Effector CD8-positive, alpha-beta T cell (primary cell): ENCODE results near the gene GADL1.

Source experiments
- DNase-seq: peaks from one replicate; lab custom pipeline; 2025; lab: John Stamatoyannopoulos, UW

Gene GADL1

DNA sequence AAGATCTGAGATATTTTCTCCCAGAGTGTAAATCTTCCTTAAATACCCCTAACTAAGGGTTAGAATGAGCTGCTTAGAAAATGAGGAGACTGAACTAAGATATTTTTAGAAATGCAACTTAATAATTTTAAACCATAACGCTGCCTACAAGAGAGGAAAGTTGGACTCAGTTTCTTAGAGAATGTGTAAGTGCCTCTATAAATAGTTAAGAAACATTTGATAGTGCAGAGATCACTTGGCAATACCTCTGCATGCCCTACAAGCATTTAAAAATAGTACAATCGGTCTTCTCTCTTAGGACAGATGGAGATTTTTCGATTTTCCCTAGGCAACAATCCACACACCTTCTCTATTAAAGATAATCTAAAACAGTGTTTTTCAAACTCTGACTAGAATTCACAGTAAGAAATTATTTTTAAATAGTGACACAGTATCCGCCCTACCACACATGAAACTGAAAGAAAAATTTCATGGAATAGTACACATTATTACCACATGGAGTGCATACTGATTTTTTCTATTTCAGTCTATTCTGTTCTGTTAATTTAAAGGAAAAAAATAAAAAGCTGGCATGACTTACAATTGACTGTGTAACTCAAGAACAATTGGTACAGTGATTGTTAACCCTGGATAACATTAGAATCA is 83.2 kb downstream of the GADL1 start:
- DNase-seq: no peak

DNA sequence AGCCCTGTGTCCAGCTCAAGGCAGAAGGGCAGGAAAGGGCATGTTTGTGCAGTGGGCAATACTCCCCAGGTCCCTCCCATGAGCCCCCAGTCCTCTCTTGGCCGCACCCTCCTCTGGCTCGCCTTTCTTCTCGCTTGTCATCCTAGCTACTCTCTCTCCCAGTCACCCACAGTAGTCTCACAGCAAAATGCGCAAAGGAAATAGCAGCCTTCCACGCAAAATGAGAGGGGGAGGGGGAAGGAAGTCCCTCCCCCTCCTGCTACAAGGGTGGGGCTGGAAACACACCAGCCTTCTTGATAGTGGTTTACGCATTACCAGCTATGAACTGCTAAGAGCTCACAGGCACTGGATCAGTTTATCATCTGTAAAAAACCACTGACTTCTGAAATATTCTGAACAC is 83.8 kb downstream of the GADL1 start:
- no peak for DNase-seq

DNA sequence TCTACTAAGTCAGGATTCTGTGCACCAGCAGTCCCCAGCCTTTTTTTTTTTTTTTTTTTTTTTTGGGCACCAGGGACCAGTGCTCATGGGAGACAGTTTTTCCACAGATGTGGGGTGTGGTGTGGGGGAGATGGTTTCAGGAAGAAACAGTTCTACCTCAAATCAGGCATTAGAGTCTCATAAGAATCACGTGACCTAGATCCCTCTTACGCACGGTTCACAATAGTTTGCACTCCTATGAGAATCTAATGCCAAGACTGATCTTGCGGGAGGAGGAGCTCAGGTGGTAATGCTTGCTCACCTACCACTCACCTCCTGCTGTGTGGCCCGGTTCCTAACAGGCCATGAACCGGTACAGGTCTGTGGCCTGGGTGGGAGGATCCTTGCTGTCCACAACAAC is 88.8 kb downstream of the GADL1 start:
- no peak for DNase-seq

DNA sequence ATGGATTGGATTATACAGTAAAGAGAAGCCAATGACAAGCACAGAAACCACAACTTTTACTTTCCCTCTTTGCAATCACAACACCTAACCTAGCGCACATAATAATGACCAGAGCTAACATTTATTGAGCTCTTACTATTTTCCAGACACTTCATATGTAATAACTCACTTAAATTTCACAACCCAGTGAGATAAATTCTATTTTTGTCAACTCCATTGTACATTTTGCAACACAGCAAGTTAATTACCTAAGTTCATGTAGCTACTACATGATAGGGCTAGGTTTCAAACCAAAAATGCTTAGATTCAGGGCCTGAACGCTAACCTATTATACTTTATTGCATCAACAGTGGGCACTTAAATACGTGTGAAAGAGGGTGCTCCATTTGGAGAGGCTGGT is 89.5 kb downstream of the GADL1 start:
- no peak for DNase-seq

DNA sequence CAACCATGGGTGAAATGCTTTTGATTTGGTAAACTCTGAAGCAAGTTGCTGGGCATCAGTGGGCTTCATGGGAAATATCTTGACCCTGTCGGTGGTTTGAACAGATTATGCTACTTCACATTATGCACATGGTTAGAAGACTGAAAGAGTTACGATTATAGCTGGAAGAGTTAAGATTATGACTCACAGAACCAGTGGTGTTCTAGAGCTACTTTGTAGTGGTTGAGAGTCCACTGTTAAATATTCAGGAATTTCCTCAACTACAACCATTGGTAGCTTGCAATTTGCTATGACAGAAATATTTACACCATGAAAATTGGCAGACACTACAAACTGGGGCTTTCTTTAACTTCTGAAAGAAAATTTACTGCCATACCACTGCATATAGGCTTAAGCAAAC is 99.3 kb downstream of the GADL1 start:
- no peak for DNase-seq

DNA sequence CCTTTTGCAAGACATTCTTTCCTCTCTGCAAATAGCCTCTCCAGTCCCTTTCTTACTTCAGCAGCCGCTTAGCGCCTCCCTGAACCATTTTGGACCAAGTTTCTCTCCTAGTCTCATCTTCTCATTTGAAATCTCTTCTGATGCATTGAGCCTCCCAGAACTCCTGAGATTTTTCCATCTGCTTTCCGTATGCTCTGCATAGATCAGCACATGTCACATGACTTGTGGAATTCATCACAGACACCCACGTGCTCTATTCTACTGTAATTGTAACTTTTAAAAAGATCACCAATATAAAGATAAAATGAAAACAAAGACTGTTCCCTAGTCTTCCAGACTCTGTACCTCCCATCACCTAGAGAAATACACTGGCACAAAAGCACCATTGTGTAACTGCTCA is 100.7 kb downstream of the GADL1 start:
- no peak for DNase-seq

DNA sequence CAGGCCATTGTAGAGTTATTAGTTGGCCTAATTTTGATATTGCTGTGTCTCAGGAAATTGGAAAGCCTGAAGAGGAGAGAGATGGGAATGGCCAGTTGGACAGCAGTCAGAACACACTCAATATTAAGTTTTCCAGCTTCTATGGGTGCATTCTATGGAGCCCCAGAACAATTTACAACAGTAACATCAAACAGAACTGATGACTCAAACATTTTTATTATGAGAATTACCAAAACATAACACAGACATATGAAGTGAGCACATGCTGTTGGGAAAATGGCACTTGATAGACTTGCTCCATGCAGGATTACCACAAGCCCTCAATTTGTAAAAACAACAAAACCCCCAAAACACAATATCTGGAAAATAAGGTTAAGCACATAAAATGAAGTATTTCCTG is 104.3 kb downstream of the GADL1 start:
- no peak for DNase-seq

DNA sequence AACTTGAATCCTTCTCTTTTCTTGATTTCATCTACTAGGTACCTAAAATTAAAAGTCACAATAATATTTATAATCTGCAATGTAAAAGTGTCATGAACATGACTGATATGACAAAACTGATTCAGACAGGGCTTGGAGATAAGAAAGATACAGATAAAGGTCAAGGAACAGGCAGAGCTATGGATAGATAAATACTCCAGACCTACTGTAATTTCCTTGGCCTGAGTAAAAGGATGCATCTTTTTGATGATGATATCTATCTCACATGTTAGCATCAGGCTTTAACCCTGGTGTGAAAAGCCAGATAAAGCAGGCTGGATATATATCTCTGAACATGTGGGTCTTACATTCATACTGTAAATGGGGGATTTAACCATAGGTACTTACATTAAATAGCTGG is 108.1 kb downstream of the GADL1 start:
- no peak for DNase-seq

DNA sequence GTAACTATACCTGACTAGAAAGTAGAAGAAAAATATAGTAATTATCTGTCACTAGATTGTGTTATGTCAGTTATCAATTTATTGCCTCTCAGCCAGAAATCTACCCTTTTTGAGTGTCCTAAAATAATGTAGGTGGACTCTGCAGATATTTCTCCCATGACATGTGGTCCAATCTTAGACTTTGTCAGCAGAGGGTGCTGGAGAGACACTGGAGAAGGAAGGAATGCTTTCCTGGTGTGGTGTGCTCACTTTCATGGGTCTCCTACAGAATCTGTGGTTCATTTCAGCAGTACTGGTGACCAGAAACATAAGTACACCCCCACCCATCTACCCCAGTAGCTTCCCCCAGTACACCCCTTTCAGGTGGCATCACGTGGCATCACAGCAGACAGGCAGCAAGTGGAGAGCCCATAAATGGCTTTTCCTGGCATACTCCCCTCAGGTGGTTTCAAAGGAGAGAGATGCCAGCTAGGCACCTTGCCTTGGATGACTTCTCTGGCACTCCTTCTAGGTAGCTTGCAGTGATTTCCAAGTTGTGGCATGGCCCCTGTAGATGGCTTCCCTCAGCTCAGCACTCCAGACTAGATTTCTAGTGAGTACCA is 114.7 kb downstream of the GADL1 start:
- no peak for DNase-seq

DNA sequence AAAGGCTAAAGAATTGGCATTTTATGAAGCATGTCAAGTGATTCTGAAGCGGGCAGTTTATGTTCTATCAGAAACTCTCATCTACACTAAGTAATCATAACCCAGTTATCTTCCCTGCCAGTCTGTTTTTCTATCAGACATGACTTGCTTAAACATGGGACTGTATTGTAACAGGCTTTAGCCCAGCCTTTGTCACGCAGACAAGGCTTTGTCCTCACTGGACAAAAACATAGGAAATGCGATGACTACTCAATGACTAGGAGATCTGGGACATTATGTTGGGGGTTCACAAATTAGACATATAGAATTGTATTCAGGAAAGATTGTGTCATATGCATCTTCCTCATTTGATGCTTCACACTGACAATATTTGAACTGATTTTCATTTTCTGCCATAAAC is 115.5 kb downstream of the GADL1 start:
- DNase-seq: no peak

DNA sequence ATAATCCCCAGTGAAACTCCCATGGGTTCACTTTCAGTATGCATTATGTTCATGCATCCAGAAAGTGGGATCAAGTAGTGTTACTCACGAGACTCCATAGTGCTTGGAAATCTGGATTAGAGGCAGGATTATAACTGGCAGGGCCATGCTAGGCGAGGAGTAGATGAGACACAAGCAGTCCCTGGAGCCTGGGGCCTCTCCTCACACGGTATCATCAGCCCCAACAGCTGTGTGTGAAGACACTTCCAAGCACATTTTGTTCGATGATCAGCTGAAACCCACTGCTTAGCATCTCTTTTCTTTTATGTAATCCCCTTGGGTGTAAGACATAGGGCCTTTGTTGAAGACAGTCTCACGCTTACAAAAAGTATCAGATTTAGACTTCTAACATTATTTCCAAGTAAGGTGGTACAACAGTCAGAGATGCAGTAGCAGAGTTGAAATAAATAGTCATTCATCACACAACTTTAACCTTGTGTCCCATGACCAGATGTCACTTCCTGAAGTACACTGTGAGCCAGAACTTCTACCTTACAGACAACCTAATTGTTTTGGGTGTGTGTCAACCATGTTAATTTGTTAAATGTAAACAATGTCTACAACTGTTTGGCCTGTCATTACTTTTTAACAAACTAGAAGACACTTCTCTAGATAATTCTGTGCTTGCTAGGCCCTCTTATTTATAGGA is 116.9 kb downstream of the GADL1 start:
- DNase-seq: no peak

DNA sequence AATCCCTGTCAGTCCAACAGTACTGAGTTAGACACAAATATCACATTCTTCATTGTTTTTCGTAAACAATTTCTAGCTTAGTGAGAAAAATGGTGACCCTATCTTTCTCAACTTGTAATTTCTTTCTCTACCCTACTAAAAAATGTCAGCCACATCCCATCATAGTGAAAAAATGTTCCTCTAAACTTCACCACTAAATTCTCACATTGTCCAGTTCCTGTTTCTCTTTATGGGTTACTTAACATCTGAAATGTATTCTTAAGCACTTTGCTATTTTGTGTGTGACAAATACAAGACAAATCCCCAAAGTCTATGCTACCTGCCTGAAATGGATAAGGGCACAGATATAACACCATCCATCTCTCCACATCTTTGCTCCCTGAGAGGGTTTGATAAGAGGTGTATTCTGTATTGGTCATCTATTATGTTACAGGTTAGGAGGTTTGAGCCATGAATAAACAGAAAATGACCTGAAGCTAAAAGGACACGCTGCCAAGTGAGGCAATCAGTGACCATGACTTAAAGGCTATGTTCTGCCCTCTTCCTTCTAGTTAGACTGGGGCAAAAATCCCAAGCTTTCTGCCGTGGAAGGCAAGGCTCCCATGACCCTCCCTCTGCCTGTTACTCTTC is 118.2 kb downstream of the GADL1 start:
- no peak for DNase-seq

DNA sequence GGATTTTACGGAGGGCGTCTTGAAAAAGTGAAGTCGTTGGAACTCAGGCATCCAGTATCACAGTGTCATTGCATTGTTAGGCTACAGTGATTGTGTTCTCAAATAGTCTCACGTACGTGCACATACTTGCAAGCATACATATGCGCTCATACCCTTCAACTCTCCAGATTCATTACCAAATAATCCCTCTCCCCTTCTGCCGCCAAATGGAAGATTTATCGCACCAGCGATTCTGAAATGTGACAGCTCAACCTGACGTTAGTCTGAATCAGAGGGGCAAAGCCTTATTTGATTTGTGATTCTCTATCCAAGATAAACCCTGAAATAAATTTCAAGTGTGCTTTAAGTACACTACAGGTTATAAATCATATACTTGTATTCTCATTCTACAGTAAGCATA is 119.4 kb downstream of the GADL1 start:
- no peak for DNase-seq

DNA sequence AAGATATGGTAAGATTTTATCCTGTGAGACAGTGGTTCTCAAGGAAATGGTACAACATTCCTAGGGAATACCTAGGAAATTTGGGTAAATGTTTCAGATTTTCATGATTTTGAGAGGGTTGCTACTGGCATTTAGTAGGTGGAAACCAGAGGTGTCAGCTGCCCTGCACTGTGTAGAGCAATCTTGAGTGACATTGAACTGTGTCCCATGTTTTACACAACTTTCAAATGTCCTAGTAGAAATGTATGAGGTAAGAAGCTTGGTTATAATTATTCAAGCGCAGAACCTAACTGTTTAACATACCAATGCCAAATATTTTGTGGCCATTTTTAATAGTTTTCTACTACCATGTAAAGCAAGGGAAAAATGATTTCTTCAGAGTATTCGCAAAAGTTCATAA is 120.4 kb downstream of the GADL1 start:
- no peak for DNase-seq

DNA sequence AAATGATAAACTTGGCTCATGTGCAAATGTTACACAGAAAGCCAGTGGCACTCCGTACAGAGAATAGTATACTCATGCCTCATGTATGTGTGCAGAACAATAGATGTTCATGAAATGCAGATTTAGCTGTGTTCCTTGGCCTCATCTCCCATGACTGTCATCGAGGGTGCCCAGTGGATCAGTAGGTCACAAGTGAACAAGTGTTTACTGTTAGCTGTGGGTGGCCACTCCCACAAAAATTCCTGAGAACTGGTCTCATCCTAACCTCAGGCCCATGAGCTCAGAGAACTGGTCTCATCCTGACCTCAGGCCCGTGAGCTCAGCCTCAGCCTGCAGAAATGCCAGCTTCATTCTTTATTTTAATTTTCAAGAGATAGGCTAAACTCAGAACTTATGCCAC is 124.1 kb downstream of the GADL1 start:
- no peak for DNase-seq

DNA sequence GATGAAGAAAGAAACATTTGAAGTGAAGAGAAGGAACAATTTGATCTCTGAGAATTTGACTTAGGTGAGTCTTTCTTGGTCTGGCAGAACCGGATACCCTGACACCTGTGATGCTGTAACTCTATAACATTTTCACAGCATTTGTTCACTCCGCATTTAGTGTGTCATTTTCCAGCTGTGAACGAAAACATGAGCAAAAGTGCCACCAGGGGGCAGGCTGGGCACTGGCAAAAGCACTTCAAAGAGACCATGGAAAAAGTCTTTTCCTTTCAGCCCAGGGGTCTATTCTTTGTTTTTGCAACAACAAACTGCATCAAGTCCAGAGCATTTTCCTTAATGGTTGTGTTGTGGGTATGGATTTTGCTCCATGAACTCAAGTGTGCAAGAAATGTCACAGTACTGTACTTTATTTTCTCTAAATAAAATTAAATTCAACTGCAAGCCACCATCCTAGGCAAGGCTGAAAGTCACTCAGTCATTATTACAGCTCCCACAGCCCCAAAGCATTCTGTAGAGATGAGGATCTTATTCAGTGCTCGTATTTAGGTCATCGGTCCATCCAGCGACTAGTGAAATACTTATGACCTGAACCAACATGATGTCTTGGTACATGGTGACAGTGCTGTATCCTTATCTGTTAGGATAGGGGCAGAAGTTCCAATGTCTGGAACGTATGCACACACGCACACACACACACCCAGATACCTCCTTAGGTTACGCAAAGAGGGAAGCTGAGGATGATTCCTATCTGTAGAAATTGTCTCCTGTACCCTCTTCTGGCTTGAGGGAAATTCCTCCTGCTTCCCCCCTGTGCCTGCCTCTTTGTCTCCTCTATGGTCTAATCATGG is 125.5 kb downstream of the GADL1 start:
- DNase-seq: peak; percentile 50

DNA sequence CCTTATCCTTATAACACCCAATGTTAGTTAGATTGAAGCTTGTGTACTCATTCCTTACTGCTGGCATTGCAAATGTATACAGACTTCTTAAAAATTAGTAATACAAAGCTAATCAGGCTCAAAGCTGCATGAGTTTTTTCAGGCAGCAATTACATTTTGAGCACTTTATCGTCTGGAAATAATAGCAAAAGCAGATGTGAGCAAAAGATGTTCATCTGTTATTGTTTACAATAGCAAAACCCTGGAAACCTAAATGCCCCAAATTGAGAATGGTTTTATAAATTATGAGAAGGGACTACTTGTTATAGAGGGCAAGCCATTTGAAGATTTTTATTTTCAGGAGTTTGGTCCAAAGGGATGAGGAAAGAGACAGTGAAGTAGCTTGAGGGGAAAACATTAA is 126.4 kb downstream of the GADL1 start:
- DNase-seq: no peak

DNA sequence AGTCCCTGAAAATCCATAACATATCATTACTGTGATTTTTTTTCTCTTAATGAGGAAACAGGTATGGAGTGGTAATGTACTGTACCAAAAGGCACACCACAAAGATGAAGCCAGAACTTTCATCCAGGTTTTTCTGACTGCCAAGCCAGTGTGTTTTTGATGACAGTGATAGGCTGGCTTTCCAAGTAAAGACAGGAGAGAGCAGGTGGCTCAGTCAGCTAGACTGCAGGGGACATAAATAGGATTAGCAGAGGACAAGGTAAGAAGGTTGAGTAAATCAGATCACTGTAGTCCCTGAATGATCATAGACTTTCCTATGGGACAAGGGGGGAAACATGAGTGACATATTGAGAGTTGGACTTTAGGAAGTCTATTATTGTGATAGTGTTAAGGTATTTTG is 127.9 kb downstream of the GADL1 start:
- DNase-seq: no peak

DNA sequence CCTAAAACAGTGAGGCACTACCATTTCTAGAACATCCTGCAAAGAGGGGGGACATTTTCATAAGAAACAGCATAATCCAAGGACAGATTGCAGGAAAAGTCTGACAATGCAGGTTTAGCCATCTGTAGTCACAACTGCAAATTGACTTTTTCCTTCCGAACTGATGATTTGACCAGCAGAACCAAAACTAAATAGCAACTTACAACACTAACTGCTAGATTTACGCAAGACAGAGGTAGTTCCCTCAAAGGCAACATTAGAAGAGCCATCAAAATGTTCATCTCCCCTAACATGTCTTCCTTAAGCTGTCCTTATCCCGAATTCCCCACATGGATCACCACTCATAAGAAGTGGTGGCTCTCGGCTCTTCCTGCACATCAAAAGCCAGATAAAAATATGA is 129.6 kb downstream of the GADL1 start:
- no peak for DNase-seq

DNA sequence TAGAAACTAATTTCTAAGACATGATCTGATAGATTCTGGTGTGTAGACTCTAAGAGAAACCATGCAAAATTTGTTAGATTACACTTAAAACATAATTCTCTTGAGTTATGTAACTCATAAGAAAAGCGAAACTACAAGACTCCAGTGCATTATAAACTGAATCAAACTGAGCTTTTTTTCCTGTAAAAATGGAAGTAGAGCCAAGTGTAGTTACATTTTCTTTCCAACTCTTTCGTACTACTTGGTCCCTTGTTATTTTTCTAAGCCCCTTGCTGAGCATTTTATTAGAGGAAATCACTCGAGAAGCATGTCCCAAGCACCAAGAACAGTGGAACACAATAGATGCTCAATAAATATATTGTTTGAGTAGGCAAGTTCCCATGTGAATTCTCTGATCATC is 130.2 kb downstream of the GADL1 start:
- no peak for DNase-seq

DNA sequence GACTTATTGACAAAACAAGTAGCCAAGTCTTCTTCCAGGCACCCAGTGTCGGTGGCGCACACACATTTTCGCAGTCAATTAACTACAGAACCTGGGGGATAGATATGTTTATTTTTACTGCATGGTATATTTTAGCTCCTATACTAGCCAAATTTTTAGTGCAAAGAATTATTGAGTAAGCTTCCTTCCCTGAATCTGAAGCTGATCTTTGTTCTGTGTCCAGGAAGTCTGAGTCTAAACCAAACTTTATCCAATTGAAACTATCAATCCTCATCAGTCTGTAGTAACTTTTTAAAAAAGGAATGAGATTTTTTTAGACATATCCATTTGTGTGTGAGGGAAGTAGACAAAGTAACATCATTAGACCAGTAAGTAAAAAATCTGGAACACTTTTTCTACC is 133.1 kb downstream of the GADL1 start:
- no peak for DNase-seq

DNA sequence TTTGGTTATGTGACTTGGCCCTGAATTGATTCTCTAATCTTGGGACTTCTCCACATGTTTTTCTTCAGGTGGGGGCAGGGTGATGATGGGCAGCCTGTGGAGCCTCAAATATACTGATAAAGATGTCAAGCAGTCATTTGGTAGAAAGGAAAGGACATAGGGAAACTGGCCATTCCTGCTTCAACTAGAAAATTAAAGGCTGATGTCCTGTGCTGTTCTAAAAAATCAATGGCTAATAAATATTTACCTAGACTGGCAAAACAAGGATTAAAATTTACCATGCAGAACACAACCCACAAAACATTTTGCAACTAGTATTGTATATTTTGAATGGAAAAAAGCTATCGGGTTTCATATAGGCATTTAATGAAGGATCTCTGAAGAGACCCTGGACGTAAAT is 133.7 kb downstream of the GADL1 start:
- DNase-seq: no peak
